ENCODE measurements around the gene ABHD2. TPM values are rescaled to one million over a fixed set of nuclear protein-coding genes. Genes with fewer than 3 reads are reported as not detected.
"Not testable (repeated sequence)": the region's sequence is repeated elsewhere in the genome, so short reads cannot be mapped to it uniquely, and the experiment has no call there.

The ABHD2 gene
- total RNA-seq: 45.2 TPM

GRCh38 chr15:89087830-89088604, at the start of gene ABHD2:
TSS of gene ABHD2 (plus strand) at chr15:89088456. CDS start at chr15:89116328, 27,872 bp downstream.
- FAIRE-seq: peak; percentile 97

GRCh38 chr15:89039142-89039541, 49.1 kb upstream of the ABHD2 start:
- DNase-seq (ENCODE audit: low spot score in 2 of 2) (no peak), FAIRE-seq (no peak)

More at GRCh38 chr15:89087830-89088604, at the start of gene ABHD2:
- DNase-seq (ENCODE audit: low spot score in 2 of 2): peak; percentile 82 to 88

- DNase-seq (ENCODE audit: low spot score in 2 of 2) (no peak), FAIRE-seq (no peak)
Observed at GRCh38 chr15:89041507-89041906, 46.7 kb upstream of the ABHD2 start.

- no peak for DNase-seq (ENCODE audit: low spot score in 2 of 2)
Observed at GRCh38 chr15:89042387-89042786, 45.9 kb upstream of the ABHD2 start.

GRCh38 chr15:89043031-89044002, 44.9 kb upstream of the ABHD2 start:
- no peak for FAIRE-seq
- DNase-seq (ENCODE audit: low spot score in 2 of 2): no peak

More at GRCh38 chr15:89042387-89042786, 45.9 kb upstream of the ABHD2 start:
- FAIRE-seq: no peak

GRCh38 chr15:89049016-89049666, 39.1 kb upstream of the ABHD2 start:
- not testable (repeated sequence) for FAIRE-seq; DNase-seq (ENCODE audit: low spot score in 2 of 2)

GRCh38 chr15:89051875-89052274, 36.4 kb upstream of the ABHD2 start:
- DNase-seq (ENCODE audit: low spot score in 2 of 2): no peak
- FAIRE-seq: no peak

- DNase-seq (ENCODE audit: low spot score in 2 of 2) (no peak), FAIRE-seq (no peak)
Observed at GRCh38 chr15:89052474-89052873, 35.8 kb upstream of the ABHD2 start.

- no peak for DNase-seq (ENCODE audit: low spot score in 2 of 2)
- no peak for FAIRE-seq
Observed at GRCh38 chr15:89054873-89055272, 33.4 kb upstream of the ABHD2 start.

GRCh38 chr15:89057506-89058133, 30.6 kb upstream of the ABHD2 start:
- peak; percentile 42 to 74 for DNase-seq (ENCODE audit: low spot score in 2 of 2)
- no peak for FAIRE-seq

GRCh38 chr15:89058376-89058775, 29.9 kb upstream of the ABHD2 start:
- DNase-seq (ENCODE audit: low spot score in 2 of 2): no peak
- no peak for FAIRE-seq

GRCh38 chr15:89058876-89059405, 29.3 kb upstream of the ABHD2 start:
- DNase-seq (ENCODE audit: low spot score in 2 of 2) (no peak), FAIRE-seq (no peak)

- FAIRE-seq (no peak), DNase-seq (ENCODE audit: low spot score in 2 of 2) (no peak)
Observed at GRCh38 chr15:89066280-89066679, 22.0 kb upstream of the ABHD2 start.

GRCh38 chr15:89067751-89068150, 20.5 kb upstream of the ABHD2 start:
- FAIRE-seq: no peak
- DNase-seq (ENCODE audit: low spot score in 2 of 2): no peak

GRCh38 chr15:89068325-89068784, 19.9 kb upstream of the ABHD2 start:
- DNase-seq (ENCODE audit: low spot score in 2 of 2): no peak

GRCh38 chr15:89070197-89071124, 17.8 kb upstream of the ABHD2 start:
- DNase-seq (ENCODE audit: low spot score in 2 of 2): no peak
- FAIRE-seq: no peak

More at GRCh38 chr15:89068325-89068784, 19.9 kb upstream of the ABHD2 start:
- FAIRE-seq: no peak

GRCh38 chr15:89071471-89071870, 16.8 kb upstream of the ABHD2 start:
- no peak for FAIRE-seq
- DNase-seq (ENCODE audit: low spot score in 2 of 2): no peak

- FAIRE-seq (no peak), DNase-seq (ENCODE audit: low spot score in 2 of 2) (no peak)
Observed at GRCh38 chr15:89072277-89072869, 15.9 kb upstream of the ABHD2 start.
